PFSK-1 (cell line): ENCODE data around the gene VTI1A.

ENCODE experiments used
- FOXP2 ChIP-seq: optimal IDR thresholded peaks from 2 replicates; pipeline ENCODE3; 2011; ENCODE audit warnings: borderline replicate concordance, control low read depth, inconsistent platforms; ENCODE audit not compliant: insufficient read depth; ENCODE audit errors: extremely low read length, extremely low read depth
- POLR2AphosphoS5 ChIP-seq: IDR thresholded peaks from 2 replicates; pipeline ENCODE4 v1.6.1; 2012; ENCODE audit warnings: low read depth, mild to moderate bottlenecking, control low read depth, low read length, moderate library complexity
- REST ChIP-seq, 2 experiments: IDR thresholded peaks; 2 replicates each; pipeline versions ENCODE4 v1.6.1 to v1.8.0; 2011 to 2012; ENCODE audit warnings: low read depth in 2 of 2, low read length in 2 of 2, control low read depth in 1 of 2, inconsistent platforms in 1 of 2, mild to moderate bottlenecking in 1 of 2, moderate library complexity in 1 of 2; ENCODE audit not compliant: insufficient read depth in 1 of 2
- SIN3A ChIP-seq: IDR thresholded peaks from 2 replicates; pipeline ENCODE4 v1.6.1; 2012; ENCODE audit warnings: mild to moderate bottlenecking, low read length, moderate library complexity, borderline replicate concordance; ENCODE audit not compliant: insufficient read depth
- TAF1 ChIP-seq: IDR thresholded peaks from 2 replicates; pipeline ENCODE4 v1.6.1; 2012; ENCODE audit warnings: low read length, control low read depth, borderline replicate concordance; ENCODE audit not compliant: insufficient read depth

GRCh38 chr10:112675560-112676083, 228.6 kb downstream of the VTI1A start:
- TF ChIP-seq TAF1 (no peak), POLR2AphosphoS5 (no peak), SIN3A (no peak), REST (IDR thresholded peaks at IDR 0.05; ENCODE audit: insufficient read depth in 1 of 2, low read depth in 2 of 2, low read length in 2 of 2) (no peak), FOXP2 (no peak)
